Mesendoderm (in vitro differentiated cells): Measurements from ENCODE around the gene ALKBH4. TPM values are rescaled to one million over a fixed set of nuclear protein-coding genes. Genes with fewer than 3 reads are reported as not detected.
"Not testable (repeated sequence)": the region's sequence is repeated elsewhere in the genome, so short reads cannot be mapped to it uniquely, and the experiment has no call there.

ENCODE experiments used
- DNase-seq: peaks from one replicate; pipeline ENCODE4 v3.0.0; 2013
- H2AK5ac ChIP-seq: 2 replicates; pipeline ENCODE4 v1.6.1; 2013; ENCODE audit warnings: low read length, inconsistent platforms
- H2BK120ac ChIP-seq: 2 replicates; pipeline ENCODE4 v1.6.1; 2013; ENCODE audit warnings: low read depth, mild to moderate bottlenecking, low read length, moderate library complexity, mixed read lengths
- H2BK15ac ChIP-seq: replicated peaks from 2 replicates; pipeline ENCODE4 v1.6.1; 2013; ENCODE audit warnings: low read depth, mild to moderate bottlenecking, moderate library complexity
- H2BK5ac ChIP-seq: 2 replicates; pipeline ENCODE4 v1.6.1; 2013; ENCODE audit warnings: low read length, inconsistent platforms
- H3K18ac ChIP-seq: 2 replicates; pipeline ENCODE4 v1.6.1; 2013; ENCODE audit warnings: mild to moderate bottlenecking, low read length, mixed read lengths
- H3K23ac ChIP-seq: one replicate; pipeline ENCODE4 v1.6.1; 2013; ENCODE audit warnings: low read length
- H3K27ac ChIP-seq: 2 replicates; pipeline ENCODE4 v1.5.1; 2013; ENCODE audit warnings: low read depth, mild to moderate bottlenecking, inconsistent platforms, low read length, moderate library complexity
- H3K27me3 ChIP-seq: 2 replicates; pipeline ENCODE4 v1.6.1; 2013; ENCODE audit warnings: low read length, control low read depth, mild to moderate bottlenecking, inconsistent platforms; ENCODE audit not compliant: insufficient read depth, poor library complexity
- H3K36me3 ChIP-seq: 2 replicates; pipeline ENCODE4 v1.6.1; 2013; ENCODE audit warnings: low read length, inconsistent platforms; ENCODE audit not compliant: control insufficient read depth, insufficient read depth
- H3K4ac ChIP-seq: one replicate; pipeline ENCODE4 v1.6.1; 2013; ENCODE audit warnings: low read depth, mild to moderate bottlenecking, low read length, moderate library complexity
- H3K4me1 ChIP-seq: 2 replicates; pipeline ENCODE4 v1.6.1; 2013; ENCODE audit warnings: low read depth, low read length, inconsistent platforms; ENCODE audit not compliant: control insufficient read depth
- H3K4me2 ChIP-seq: 2 replicates; pipeline ENCODE4 v1.6.1; 2013; ENCODE audit warnings: low read length
- H3K4me3 ChIP-seq: 2 replicates; pipeline ENCODE4 v1.5.1; 2013; ENCODE audit warnings: mild to moderate bottlenecking, low read length
- H3K56ac ChIP-seq: one replicate; pipeline ENCODE4 v1.6.1; 2013; ENCODE audit warnings: low read length
- H3K79me1 ChIP-seq: 2 replicates; pipeline ENCODE4 v1.6.1; 2013; ENCODE audit warnings: low read length, inconsistent platforms
- H3K79me2 ChIP-seq: 2 replicates; pipeline ENCODE4 v1.6.1; 2013; ENCODE audit warnings: mild to moderate bottlenecking, low read length; ENCODE audit not compliant: control insufficient read depth, insufficient read depth
- H3K9ac ChIP-seq: 2 replicates; pipeline ENCODE4 v1.6.1; 2013; ENCODE audit warnings: low read length, inconsistent platforms
- H4K5ac ChIP-seq: one replicate; pipeline ENCODE4 v1.6.1; 2013; ENCODE audit warnings: low read length
- H4K8ac ChIP-seq: one replicate; pipeline ENCODE4 v1.6.1; 2013; ENCODE audit warnings: low read depth, mild to moderate bottlenecking, control low read depth, low read length, moderate library complexity
- WGBS: extraction: QIAGEN DNeasy Blood & Tissue Kit; methylation state at CpG from one replicate; pipeline ENCODE4 v1.1.7; 2013; ENCODE audit warnings: low lambda C conversion rate, missing lambda C conversion rate; ENCODE audit not compliant: insufficient coverage; ENCODE audit errors: extremely low coverage; 5-methylcytosine and 5-hydroxymethylcytosine counted together
- polyA plus RNA-seq, 2 experiments: library from polyadenylated mRNA; stranded (reverse); fragments of 200-250 nt; gene quantifications; one replicate each; pipeline ENCODE4 v1.2.3, GENCODE V29; 2013

The ALKBH4 gene
- polyA plus RNA-seq (2013, experiment 1 of 2) = 11.3 TPM
- polyA plus RNA-seq (2013, experiment 2 of 2) = 11.6 TPM

GRCh38 chr7:102464577-102465280 is at the start of gene ALKBH4, which contains the start of gene LRWD1:
TSS of gene ALKBH4 (minus strand) at chr7:102464863. CDS start at chr7:102464836, 27 bp downstream.
TSS of gene LRWD1 (plus strand) at chr7:102464984. CDS start at chr7:102465081, 97 bp downstream.
- no peaks in the 10 kb centered on the region for H3K36me3 ChIP-seq
- H2BK120ac ChIP-seq = no peak within 1 kb of the TSS
- peak within 1 kb of the TSS; percentile 52 for H3K18ac ChIP-seq
- H3K23ac ChIP-seq = peak within 1 kb of the TSS; percentile 80
- peak within 1 kb of the TSS; percentile 95 for H3K4me2 ChIP-seq
- H3K9ac ChIP-seq = peak within 1 kb of the TSS; percentile 100
- no CpG with 5 or more reads among the region's 81 CpGs for WGBS
- H3K4ac ChIP-seq = no peak within 1 kb of the TSS
- peak within 1 kb of the TSS; percentile 100 for H3K4me3 ChIP-seq
- H4K8ac ChIP-seq = no peak within 1 kb of the TSS
- H3K27ac ChIP-seq = no peak within 1 kb of the TSS
- no peaks in the 10 kb centered on the region for H3K27me3 ChIP-seq
- DNase-seq = peak; percentile 89
- H3K4me1 ChIP-seq = no peaks in the 10 kb centered on the region
- no peak within 1 kb of the TSS for H4K5ac ChIP-seq
- H2AK5ac ChIP-seq = peak within 1 kb of the TSS; percentile 98
- H2BK15ac ChIP-seq = no peak within 1 kb of the TSS
- peaks cover 5% of the 10 kb centered on the region for H3K79me2 ChIP-seq
- H3K56ac ChIP-seq = peak within 1 kb of the TSS; percentile 99
- peak within 1 kb of the TSS; percentile 90 for H2BK5ac ChIP-seq
- H3K79me1 ChIP-seq = peaks cover 12% of the 10 kb centered on the region

GRCh38 chr7:102512642-102513221 is 48.1 kb upstream of the ALKBH4 start:
- not testable (repeated sequence) for H2BK120ac ChIP-seq, H2BK15ac ChIP-seq, H3K36me3 ChIP-seq, H3K4me3 ChIP-seq, H3K27ac ChIP-seq, H2BK5ac ChIP-seq, H4K5ac ChIP-seq, H3K27me3 ChIP-seq, H3K18ac ChIP-seq, H3K4me1 ChIP-seq, H3K4ac ChIP-seq, H3K79me1 ChIP-seq, H3K4me2 ChIP-seq, H3K79me2 ChIP-seq, H3K23ac ChIP-seq, H4K8ac ChIP-seq, H2AK5ac ChIP-seq
- peak overlapping the region; percentile 66 for H3K56ac ChIP-seq
- no CpG with 5 or more reads among the region's 5 CpGs for WGBS
- peak; percentile 90 for DNase-seq
- H3K9ac ChIP-seq = peak overlapping the region; percentile 24

- not testable (repeated sequence) for H3K27me3 ChIP-seq, H3K36me3 ChIP-seq, H4K5ac ChIP-seq, H3K79me1 ChIP-seq, H2BK120ac ChIP-seq, H3K23ac ChIP-seq, H2BK15ac ChIP-seq, H3K4me2 ChIP-seq, H3K9ac ChIP-seq, H2AK5ac ChIP-seq, H2BK5ac ChIP-seq, H3K27ac ChIP-seq, H3K4me3 ChIP-seq, DNase-seq, H3K4ac ChIP-seq, H3K18ac ChIP-seq, H4K8ac ChIP-seq, H3K79me2 ChIP-seq, H3K4me1 ChIP-seq, H3K56ac ChIP-seq
- no CpG with 5 or more reads among the region's 30 CpGs for WGBS
These were observed 47.3 kb upstream of the ALKBH4 start for GRCh38 chr7:102511860-102512522.

GRCh38 chr7:102510575-102510974 is 45.9 kb upstream of the ALKBH4 start:
- not testable (repeated sequence) for DNase-seq, H2BK5ac ChIP-seq, H3K4ac ChIP-seq, H3K79me1 ChIP-seq, H3K27me3 ChIP-seq, H2AK5ac ChIP-seq, H2BK120ac ChIP-seq, H3K4me2 ChIP-seq, H3K9ac ChIP-seq, H3K56ac ChIP-seq, H3K79me2 ChIP-seq, H4K5ac ChIP-seq, H3K23ac ChIP-seq, H3K27ac ChIP-seq, H4K8ac ChIP-seq, H3K18ac ChIP-seq, H2BK15ac ChIP-seq, H3K4me1 ChIP-seq, H3K36me3 ChIP-seq, H3K4me3 ChIP-seq
- WGBS = no CpG with 5 or more reads among the region's 8 CpGs

- not testable (repeated sequence) for H2BK15ac ChIP-seq, H3K79me1 ChIP-seq, H3K18ac ChIP-seq, H4K8ac ChIP-seq, H3K36me3 ChIP-seq, H4K5ac ChIP-seq, H3K4me1 ChIP-seq, H3K27ac ChIP-seq, H2BK120ac ChIP-seq, H3K4ac ChIP-seq, DNase-seq, H3K9ac ChIP-seq, H2BK5ac ChIP-seq, H2AK5ac ChIP-seq, H3K27me3 ChIP-seq, H3K23ac ChIP-seq, H3K79me2 ChIP-seq, H3K4me2 ChIP-seq, H3K56ac ChIP-seq, H3K4me3 ChIP-seq
- WGBS = no CpG with 5 or more reads among the region's 8 CpGs
These were observed 42.9 kb upstream of the ALKBH4 start for GRCh38 chr7:102507410-102508088.
